IMR-90 (cell line): ENCODE measurements around the gene RGR. TPM values are rescaled to one million over a fixed set of nuclear protein-coding genes. Genes with fewer than 3 reads are reported as not detected.

Experiments
- ATAC-seq: fragments of 200-7000 bp; cut with Tn5 transposase; 2 replicates; pipeline ENCODE4 v1.9.1; 2020; ENCODE audit warnings: low read depth, mild to moderate bottlenecking, moderate library complexity
- BruUV-seq: library from RNA; stranded (reverse); fragments of 400-500 nt; replicated peaks from 2 replicates; lab custom pipeline; 2021; lab: Mats Ljungman, UMichigan
- CTCF ChIA-PET: fragments of 300-600 bp; formaldehyde crosslinking; extraction: SDS; loops from one replicate; lab custom pipeline; 2021; ENCODE audit warnings: antibody characterized with exemption; lab: Yijun Ruan, JAX
- POLR2A ChIA-PET: fragments of 300-600 bp; sonication (Branson Sonifier 250); formaldehyde crosslinking; loops from one replicate; lab custom pipeline; 2022; ENCODE audit warnings: antibody characterized with exemption; ENCODE audit not compliant: unreplicated experiment; lab: Charles Lee
- DNase-seq: peaks from one replicate; pipeline ENCODE4 v3.0.0; 2013
- H2AFZ ChIP-seq: replicated peaks from 2 replicates; pipeline ENCODE3; 2013; ENCODE audit warnings: low read length, mild to moderate bottlenecking; ENCODE audit not compliant: poor library complexity
- H2AK5ac ChIP-seq: 2 replicates; pipeline ENCODE4 v1.6.1; 2013; ENCODE audit warnings: low read depth, low read length, inconsistent platforms
- H2AK9ac ChIP-seq: replicated peaks from 2 replicates; pipeline ENCODE3; 2013; ENCODE audit warnings: mild to moderate bottlenecking, low read depth, low read length, moderate library complexity; ENCODE audit not compliant: poor library complexity
- H2BK120ac ChIP-seq: 2 replicates; pipeline ENCODE4 v1.6.1; 2013; ENCODE audit warnings: low read depth, low read length, inconsistent platforms
- H2BK15ac ChIP-seq: 3 replicates; pipeline ENCODE4 v1.6.1; 2013; ENCODE audit warnings: low read depth, low read length, inconsistent platforms
- H2BK20ac ChIP-seq: 2 replicates; pipeline ENCODE4 v1.6.1; 2013; ENCODE audit warnings: low read depth, mild to moderate bottlenecking, inconsistent platforms, low read length, moderate library complexity
- H2BK5ac ChIP-seq: 2 replicates; pipeline ENCODE4 v1.6.1; 2013; ENCODE audit warnings: mild to moderate bottlenecking, low read depth, low read length, inconsistent platforms; ENCODE audit not compliant: poor library complexity, severe bottlenecking
- H3K14ac ChIP-seq: replicated peaks from 2 replicates; pipeline ENCODE4 v1.6.1; 2013; ENCODE audit warnings: low read depth, low read length, inconsistent platforms
- H3K18ac ChIP-seq: 2 replicates; pipeline ENCODE4 v1.6.1; 2013; ENCODE audit warnings: low read depth, low read length, control low read depth
- H3K23ac ChIP-seq: 2 replicates; pipeline ENCODE4 v1.6.1; 2013; ENCODE audit warnings: low read depth, low read length, inconsistent platforms
- H3K27ac ChIP-seq: 2 replicates; pipeline ENCODE4 v1.5.1; 2013; ENCODE audit warnings: mild to moderate bottlenecking, control low read depth, low read length; ENCODE audit not compliant: insufficient read depth
- H3K27me3 ChIP-seq: 2 replicates; pipeline ENCODE4 v1.6.1; 2013; ENCODE audit warnings: low read length; ENCODE audit not compliant: control insufficient read depth, insufficient read depth
- H3K36me3 ChIP-seq: 2 replicates; pipeline ENCODE4 v1.6.1; 2013; ENCODE audit warnings: low read length, mixed read lengths; ENCODE audit not compliant: control insufficient read depth, insufficient read depth
- H3K4ac ChIP-seq: 2 replicates; pipeline ENCODE4 v1.6.1; 2013; ENCODE audit warnings: low read depth, low read length, inconsistent platforms
- H3K4me1 ChIP-seq: 2 replicates; pipeline ENCODE4 v1.6.1; 2013; ENCODE audit warnings: low read length, mixed read lengths; ENCODE audit not compliant: control insufficient read depth, insufficient read depth
- H3K4me2 ChIP-seq: 2 replicates; pipeline ENCODE4 v1.6.1; 2013; ENCODE audit warnings: low read depth, mild to moderate bottlenecking, control low read depth, low read length, moderate library complexity
- H3K4me3 ChIP-seq: 2 replicates; pipeline ENCODE4 v1.5.1; 2013; ENCODE audit warnings: low read depth, mild to moderate bottlenecking, control low read depth, low read length, moderate library complexity; ENCODE audit not compliant: insufficient read depth
- H3K56ac ChIP-seq: 2 replicates; pipeline ENCODE4 v1.6.1; 2013; ENCODE audit warnings: low read length, inconsistent platforms; ENCODE audit not compliant: insufficient read depth; ENCODE audit errors: extremely low read depth
- H3K79me1 ChIP-seq, 2 experiments: 2 replicates each; pipeline ENCODE4 v1.6.1; 2013; ENCODE audit warnings: low read length in 2 of 2, inconsistent platforms in 1 of 2, low read depth in 1 of 2
- H3K9ac ChIP-seq: 2 replicates; pipeline ENCODE4 v1.6.1; 2013; ENCODE audit warnings: low read depth, low read length, control low read depth
- H3K9me1 ChIP-seq: 2 replicates; pipeline ENCODE4 v1.6.1; 2013; ENCODE audit warnings: low read length, inconsistent platforms; ENCODE audit not compliant: insufficient read depth
- H3K9me3 ChIP-seq: 2 replicates; pipeline ENCODE4 v1.6.1; 2013; ENCODE audit warnings: low read length; ENCODE audit not compliant: control insufficient read depth, insufficient read depth
- H4K20me1 ChIP-seq: 2 replicates; pipeline ENCODE4 v1.6.1; 2013; ENCODE audit warnings: low read length, inconsistent platforms; ENCODE audit not compliant: insufficient read depth
- H4K5ac ChIP-seq: 2 replicates; pipeline ENCODE4 v1.6.1; 2013; ENCODE audit warnings: mild to moderate bottlenecking, low read depth, low read length, control low read depth
- H4K8ac ChIP-seq, 2 experiments: 2 replicates each; pipeline ENCODE4 v1.6.1; 2013; ENCODE audit warnings: low read depth in 2 of 2, low read length in 2 of 2, control low read depth in 1 of 2, inconsistent platforms in 1 of 2
- H4K91ac ChIP-seq: 2 replicates; pipeline ENCODE4 v1.6.1; 2013; ENCODE audit warnings: low read depth, low read length, inconsistent platforms; ENCODE audit not compliant: insufficient read depth
- BHLHE40 ChIP-seq: fragments of 150-350 bp; IDR thresholded peaks from 2 replicates; pipeline ENCODE4 v1.6.1; 2016; ENCODE audit warnings: mild to moderate bottlenecking, low read depth, low read length
- CEBPB ChIP-seq: IDR thresholded peaks from 2 replicates; pipeline ENCODE4 v1.6.1; 2012; ENCODE audit warnings: low read depth, low read length, improper control_type of control experiment
- MAZ ChIP-seq: IDR thresholded peaks from 2 replicates; pipeline ENCODE4 v1.6.1; 2012; ENCODE audit warnings: low read depth, mild to moderate bottlenecking, low read length, improper control_type of control experiment, moderate library complexity, borderline replicate concordance
- RAD21 ChIP-seq: IDR thresholded peaks from 2 replicates; pipeline ENCODE4 v1.6.1; 2012; ENCODE audit warnings: low read length, improper control_type of control experiment
- RFX5 ChIP-seq: IDR thresholded peaks from 2 replicates; pipeline ENCODE4 v1.8.0; 2012; ENCODE audit warnings: low read depth, mild to moderate bottlenecking, low read length, moderate library complexity
- WGBS, 2 experiments: methylation state at CpG; one replicate each; pipeline versions ENCODE4 v1.1.5 to v1.1.7; 2013; ENCODE audit warnings: missing lambda C conversion rate in 2 of 2; ENCODE audit not compliant: insufficient read length in 1 of 2; ENCODE audit errors: extremely low coverage in 2 of 2; 5-methylcytosine and 5-hydroxymethylcytosine counted together
- dilution Hi-C: fragments of 300-500 bp; cut with HindIII; formaldehyde crosslinking; loops from one replicate; pipeline ENCODE4 v1.14.3; 2018; ENCODE audit warnings: low sequenced_read_pairs; ENCODE audit not compliant: unreplicated experiment
- in situ Hi-C: fragments of 300-500 bp; cut with MboI; formaldehyde crosslinking; loops from 3 replicates; pipeline ENCODE4 v1.14.3; 2019; ENCODE audit warnings: low sequenced_read_pairs, inconsistent platforms, mixed read lengths
- intact Hi-C: fragments of 100-400 bp; cut with micrococcal nuclease; formaldehyde crosslinking; loops from 2 replicates; pipeline ENCODE4 v1.10.0; 2022
- polyA plus RNA-seq, 3 experiments: library from polyadenylated mRNA; depleted of rRNA; stranded (reverse); fragments of >200 nt; gene quantifications; 2 replicates each; pipeline ENCODE4 v1.2.3, GENCODE V29; 2012; ENCODE audit warnings: low replicate concordance in 1 of 3
- total RNA-seq: library from RNA; depleted of rRNA; stranded (reverse); fragments of >200 nt; gene quantifications from 2 replicates; pipeline ENCODE4 v1.2.3, GENCODE V29; 2012

The RGR gene
- total and polyA plus RNA-seq, 2 of the 4 experiments (the other 2 are of a cell fraction) = not detected

- no TSS peak for BruUV-seq
- POLR2A ChIA-PET = no interaction called here
These were observed 47.6 kb downstream of the RGR start for GRCh38 chr10:84292502-84292901.

More at GRCh38 chr10:84292502-84292901, 47.6 kb downstream of the RGR start:
- no peaks in the 10 kb centered on the region for H3K9me3 ChIP-seq
- no peak overlapping the region for H3K56ac ChIP-seq
- ATAC-seq = no peak
- H2BK120ac ChIP-seq = no peak overlapping the region
- DNase-seq = no peak
- H4K8ac ChIP-seq = no peak overlapping the region
- H4K91ac ChIP-seq = no peak overlapping the region
- in situ Hi-C loops = no loop called here
- H2BK15ac ChIP-seq = no peak overlapping the region
- H2AFZ ChIP-seq = no peak overlapping the region
- H2AK9ac ChIP-seq = no peak overlapping the region
- H3K4me1 ChIP-seq = peaks cover 13% of the 10 kb centered on the region
- H3K27me3 ChIP-seq = peaks cover 10% of the 10 kb centered on the region
- dilution Hi-C loops = no loop called here
- H2BK5ac ChIP-seq = no peak overlapping the region
- no peak overlapping the region for H3K4me2 ChIP-seq
- H3K4ac ChIP-seq = no peak overlapping the region
- H3K14ac ChIP-seq = no peak overlapping the region
- no peak overlapping the region for H3K27ac ChIP-seq
- intact Hi-C loops = no loop called here
- peaks cover 15% of the 10 kb centered on the region for H3K9me1 ChIP-seq
- CTCF ChIA-PET = no interaction called here
- no peaks in the 10 kb centered on the region for H3K36me3 ChIP-seq
- no peak overlapping the region for H4K5ac ChIP-seq
- no peak overlapping the region for H3K9ac ChIP-seq
- no peak overlapping the region for H2BK20ac ChIP-seq
- no peak overlapping the region for H3K23ac ChIP-seq
- no peak overlapping the region for H3K18ac ChIP-seq
- H3K4me3 ChIP-seq = no peak overlapping the region
- WGBS, 2 experiments = no CpG with 5 or more reads among the region's 2 CpGs
- 0 out of 4 replicates have a peak, but pooled peaks cover 0 to 4% of the 10 kb centered on the region in 2 experiments for H3K79me1 ChIP-seq
- TF ChIP-seq BHLHE40 = no peak
- no peak for TF ChIP-seq RAD21
- no peak for TF ChIP-seq RFX5
- no peak for TF ChIP-seq MAZ
- no peak for TF ChIP-seq CEBPB
- H2AK5ac ChIP-seq = no peak overlapping the region
- H4K20me1 ChIP-seq = no peaks in the 10 kb centered on the region
